Brain pericyte (primary cell): ENCODE results near the gene GPC5.
"Not testable (repeated sequence)": the region's sequence is repeated elsewhere in the genome, so short reads cannot be mapped to it uniquely, and the experiment has no call there.

Experiments used
- DNase-seq: peaks from one replicate; pipeline ENCODE4 v3.0.0-alpha.2; 2012; ENCODE audit warnings: low read depth, low spot score

Gene GPC5

DNA sequence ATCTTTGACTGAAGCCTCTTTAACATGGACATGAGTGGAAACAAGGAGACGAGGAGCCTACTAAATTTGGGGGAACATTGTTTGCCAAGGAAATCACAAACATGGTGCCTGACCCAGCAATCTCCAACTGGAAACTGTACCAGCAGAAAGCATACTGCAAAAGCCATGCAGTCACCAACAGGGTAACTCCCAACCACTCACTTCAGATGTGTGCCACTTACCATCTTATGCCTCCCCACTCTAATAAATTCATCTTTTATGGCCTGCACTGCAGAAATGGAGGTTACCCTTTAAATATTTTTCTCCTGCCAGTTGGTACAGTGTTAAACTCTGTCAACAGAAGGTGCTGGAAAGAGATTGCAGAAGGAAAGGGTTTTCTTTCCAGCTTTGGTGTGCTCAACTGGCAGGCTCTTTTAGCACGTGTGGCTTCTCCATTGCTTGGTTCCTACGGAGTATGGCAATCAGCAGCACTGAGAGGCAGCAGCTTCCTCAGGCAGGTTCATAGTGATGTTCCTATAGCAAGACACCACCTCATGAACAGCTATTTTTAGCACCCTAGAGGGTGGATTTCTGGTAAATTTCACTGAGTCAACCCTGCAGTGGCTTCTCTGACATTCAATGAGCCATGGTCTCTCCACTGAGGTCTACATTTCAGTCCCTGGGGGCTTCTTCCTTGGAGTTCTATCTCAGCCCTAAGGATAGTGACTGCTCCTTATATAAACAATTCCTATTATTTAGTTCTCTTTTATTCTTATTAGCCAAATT, 29.6 kb upstream of the GPC5 start:
- DNase-seq: no peak

DNA sequence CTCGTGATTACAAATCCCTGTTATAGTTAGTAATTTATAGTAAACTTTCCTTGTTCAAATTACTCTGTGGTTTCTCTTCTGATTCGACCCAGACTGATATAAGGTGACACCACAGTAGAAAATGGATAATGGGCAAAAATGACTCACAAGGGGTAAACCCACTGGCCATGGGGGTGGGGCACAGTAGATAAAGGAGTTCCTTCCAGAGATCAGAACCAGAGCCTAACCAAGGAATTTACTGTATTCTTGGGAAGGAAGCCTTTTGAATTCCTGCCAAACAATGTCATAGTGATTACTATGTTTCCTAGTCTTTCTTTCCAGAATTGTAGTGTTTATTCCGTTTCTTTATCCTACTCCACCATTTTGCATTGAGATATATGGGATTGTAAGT, 29.0 kb upstream of the GPC5 start:
- DNase-seq: no peak

DNA sequence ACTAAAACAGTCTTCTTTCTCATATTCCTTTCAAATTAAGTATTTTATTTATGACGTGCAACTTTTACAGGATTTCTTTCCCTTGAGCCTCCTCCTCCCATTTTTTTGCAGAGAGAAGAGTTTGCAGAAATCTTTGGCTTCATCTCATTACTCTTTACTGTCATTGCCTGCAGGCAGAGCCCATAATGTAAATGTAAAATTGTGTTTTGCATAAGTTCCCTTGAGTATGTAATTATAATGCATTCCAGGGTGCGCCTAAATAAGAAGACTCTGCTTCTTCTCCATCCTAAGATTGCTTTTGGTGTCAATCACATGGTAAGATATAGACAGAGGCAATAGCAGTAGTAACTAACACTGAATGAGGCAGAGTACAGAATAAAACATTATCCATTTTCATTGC, 27.9 kb upstream of the GPC5 start:
- DNase-seq: no peak

DNA sequence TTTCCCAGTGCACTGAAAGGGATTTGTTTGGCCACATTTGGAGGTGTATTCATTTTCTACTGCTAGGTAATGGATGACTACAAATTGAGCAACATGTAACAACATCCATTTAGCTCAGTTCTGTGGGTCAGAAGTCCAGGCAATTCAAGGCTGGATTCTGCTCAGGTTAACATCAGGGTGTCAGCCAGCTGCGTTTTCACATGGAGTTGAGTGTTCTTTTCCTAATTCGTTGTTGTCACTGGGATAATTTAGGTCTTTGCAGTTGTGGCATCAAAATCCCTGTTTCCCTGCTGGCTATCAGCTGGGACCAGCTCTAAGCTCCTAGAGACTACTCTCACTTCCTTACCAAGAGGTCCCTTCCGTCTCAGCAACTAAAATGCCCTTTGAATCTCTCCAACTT, 25.5 kb upstream of the GPC5 start:
- no peak for DNase-seq

DNA sequence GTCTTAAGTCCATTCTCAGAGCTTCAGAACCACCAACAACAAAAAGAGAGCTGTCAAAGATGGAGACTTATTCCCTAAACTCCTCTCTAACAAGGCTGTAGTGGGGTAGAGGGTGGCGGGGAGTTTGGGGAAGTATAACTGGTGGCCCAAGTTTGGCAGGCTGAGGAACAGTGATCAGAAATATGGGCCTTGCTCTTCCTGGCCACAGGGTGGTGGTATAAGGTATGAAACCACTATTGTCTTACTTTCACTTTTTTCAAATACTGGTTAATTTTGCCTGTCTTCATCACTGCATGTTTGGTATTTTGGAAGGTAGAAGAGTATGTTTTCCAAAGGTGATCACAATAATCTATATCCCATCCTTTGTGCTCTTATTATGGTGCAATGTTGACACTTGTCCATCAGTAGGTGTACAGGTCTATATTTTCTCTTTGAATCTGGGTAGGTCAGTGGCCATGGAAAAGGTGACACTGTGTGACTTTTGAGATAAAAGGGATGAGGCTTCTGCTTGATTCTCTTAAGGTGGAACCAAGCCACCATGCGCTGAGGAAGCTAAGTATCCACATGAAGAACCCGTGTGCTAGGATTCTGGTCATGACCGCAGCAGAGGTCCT, 23.2 kb upstream of the GPC5 start:
- DNase-seq: no peak

DNA sequence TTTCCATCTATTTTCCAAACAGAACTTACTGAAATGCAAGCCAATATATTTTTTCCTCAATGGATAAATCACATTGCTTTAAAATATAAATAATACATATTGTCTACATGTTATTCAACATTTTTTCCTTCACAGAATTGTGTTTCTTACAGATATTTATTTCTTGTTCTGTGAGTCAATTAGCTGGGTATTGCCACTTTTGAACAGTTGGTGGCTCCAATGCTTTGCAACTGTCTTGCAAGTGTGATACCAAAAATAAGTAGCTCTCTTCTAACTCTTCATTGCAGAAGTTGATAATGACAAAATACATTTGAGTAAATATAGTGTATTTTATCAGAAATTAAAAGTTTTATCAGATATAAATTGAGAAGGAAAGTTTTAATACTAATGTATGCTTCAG, 17.1 kb upstream of the GPC5 start:
- no peak for DNase-seq

DNA sequence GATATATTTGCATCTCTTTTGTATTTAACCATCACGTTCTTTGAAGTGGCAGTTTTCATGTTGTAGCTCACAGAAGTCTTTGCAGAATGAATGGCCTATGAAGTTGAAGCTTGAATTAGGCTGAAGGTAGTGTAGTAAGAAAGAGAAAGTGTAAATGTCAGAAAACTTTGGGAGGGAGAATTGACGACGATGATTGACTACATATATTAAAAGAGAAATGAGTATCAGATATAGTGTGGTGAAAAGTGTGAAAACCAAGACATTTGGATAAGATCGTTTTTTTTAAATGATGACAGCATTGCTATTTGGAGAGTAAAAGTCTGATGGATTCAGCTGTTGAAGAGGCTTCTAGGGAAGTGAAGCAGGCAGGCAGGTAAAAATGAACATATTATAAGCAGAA, 14.6 kb upstream of the GPC5 start:
- DNase-seq: no peak

DNA sequence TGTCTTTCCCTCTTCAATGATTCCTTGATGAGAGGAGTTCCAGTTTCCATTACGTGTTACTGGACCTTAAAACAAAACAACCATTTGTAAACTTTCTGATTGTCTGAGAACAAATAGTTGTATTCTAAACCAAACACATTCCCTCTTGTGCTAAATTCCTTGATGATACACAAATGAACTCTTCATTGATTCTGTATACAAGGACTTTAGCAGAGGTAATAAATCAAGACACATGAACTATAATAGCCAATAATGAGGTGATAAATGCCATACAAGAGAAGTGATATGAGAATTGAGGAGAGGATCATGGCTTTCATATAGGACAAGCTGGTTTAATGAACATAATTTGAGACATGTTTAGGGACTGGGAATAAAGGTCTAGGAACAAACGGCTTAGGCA, 13.5 kb upstream of the GPC5 start:
- no peak for DNase-seq

DNA sequence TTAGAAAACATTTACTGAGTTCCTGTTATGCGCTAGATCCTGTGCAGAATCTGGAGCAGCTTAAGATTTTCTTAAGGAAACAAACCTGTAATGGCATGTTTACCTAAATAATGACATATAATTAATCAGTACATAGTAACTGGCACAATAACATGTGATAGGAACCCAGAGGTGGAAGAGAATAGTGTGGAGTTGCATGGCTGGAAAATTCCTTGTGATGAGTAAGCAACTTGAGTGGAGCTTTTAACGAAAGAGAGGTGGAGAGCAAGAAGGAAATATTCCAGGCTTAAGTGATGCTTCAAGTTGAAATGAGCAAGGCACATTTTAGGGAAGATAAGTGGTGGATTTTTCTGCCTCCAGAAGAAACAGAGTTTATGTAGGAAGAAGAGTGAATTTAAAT, 9.2 kb upstream of the GPC5 start:
- DNase-seq: no peak

DNA sequence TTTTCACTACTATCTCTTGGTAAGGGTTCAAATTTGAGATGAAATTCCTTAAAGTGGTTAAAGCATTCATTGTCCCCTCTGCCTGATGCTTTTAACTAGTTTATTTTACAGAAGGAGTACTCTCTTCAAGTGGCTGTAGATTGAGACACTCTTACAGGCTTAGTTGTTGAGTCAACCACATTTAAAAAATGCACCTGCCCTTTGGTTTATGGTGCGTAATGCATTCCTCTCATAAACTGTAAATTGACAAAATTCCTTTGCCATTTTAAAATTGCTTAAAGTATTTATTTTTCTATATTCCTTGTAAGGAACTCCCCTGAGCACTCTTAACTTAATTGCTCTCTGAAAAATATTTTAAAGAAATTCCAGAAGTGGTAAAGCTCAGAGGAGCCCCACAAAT, 826 bp upstream of the GPC5 start:
- no peak for DNase-seq

DNA sequence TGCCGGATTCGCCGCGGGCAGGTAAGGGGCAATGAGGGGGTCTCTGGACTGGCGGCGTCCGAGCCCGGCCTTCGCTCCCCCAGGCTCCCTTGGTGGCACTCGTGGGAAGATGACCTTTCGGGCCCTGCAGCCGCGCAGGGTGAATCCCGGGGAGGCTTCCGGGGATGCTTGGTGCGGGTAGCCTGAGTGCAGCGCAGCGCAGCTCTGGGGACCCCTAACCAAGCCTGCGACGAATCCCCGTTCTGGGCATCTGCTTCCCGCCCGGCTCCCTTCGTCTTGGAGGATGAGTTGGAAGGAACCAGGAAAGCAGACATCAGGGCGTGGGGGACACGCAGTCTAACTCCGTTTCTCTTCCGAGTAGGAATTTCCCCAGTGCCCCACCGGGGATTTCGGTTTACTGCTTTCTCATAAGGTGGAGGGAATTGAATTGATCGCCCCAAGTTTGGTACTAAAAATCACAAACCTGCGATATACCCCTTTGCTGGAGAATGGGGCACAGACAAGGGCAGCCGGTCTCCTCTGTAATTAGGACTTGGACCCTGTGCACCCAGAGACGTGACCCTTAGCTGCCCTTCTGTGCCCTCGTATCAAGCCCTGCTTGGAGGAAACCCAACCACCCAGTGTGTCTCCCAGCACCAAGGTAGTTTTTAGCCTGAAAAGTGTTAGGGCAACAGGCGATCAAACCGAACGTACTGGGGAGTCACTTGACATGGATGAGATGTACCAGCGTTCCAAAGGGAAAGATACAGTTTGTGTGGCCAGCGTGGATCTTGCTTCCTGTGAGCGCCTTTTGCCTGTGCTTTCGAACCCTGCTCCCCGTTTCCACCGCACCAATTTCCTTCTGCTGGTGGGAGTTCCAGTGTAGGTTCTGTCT, 1.0 kb downstream of the GPC5 start:
- DNase-seq: no peak

DNA sequence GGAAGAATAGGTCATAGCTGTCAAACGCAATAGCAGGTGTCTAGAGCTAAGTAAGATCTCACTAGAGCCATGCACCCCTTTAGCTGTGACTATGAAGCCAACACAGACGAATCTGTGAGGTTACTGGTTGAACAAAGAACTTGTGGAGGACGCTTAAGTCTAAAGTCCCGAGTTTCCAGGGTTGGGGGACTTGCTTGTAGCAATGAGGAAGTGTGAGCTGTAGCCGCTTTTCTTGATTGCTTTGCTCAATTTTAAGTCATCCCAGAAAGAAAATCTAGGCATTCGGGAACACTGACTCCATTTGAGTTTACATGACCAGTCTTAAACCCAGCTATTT, 1.6 kb downstream of the GPC5 start:
- DNase-seq: no peak

DNA sequence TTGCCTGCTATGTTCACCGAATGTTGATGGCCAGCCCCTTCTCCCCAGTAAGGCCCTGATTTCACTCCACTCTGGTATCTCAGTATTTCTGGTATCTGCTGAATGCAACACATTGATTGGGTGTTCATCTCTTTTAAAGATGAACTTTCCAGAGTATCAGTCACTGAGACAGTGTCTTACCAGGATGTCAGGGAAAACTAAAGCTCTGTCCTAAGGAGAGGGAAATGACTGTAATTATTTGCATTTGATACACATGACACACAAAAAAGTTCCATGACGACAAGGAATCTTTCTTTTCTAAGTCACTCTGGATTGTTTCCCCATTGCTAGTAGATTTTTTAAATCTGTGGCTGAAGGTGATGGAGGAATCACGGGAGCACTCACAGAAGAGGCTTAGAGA, 2.2 kb downstream of the GPC5 start:
- DNase-seq: no peak

DNA sequence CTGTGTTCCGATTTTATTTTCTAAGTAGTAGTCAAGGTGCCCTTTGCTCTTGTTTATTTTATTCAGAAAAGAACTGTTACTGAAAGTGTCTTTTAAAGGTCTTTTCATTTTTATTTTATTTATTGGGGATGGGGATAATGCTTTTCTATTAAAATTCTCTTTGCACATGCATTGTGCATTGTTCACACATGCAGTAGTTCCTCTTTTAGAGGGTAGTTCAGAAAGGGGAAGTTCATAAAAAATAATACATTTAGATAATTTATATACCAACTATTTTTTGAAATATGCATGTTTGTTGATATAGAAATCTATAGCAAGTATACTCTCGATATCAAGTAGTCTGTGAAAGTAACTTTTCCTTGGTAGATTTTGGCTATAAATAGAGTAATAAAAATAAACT, 3.5 kb downstream of the GPC5 start:
- no peak for DNase-seq

DNA sequence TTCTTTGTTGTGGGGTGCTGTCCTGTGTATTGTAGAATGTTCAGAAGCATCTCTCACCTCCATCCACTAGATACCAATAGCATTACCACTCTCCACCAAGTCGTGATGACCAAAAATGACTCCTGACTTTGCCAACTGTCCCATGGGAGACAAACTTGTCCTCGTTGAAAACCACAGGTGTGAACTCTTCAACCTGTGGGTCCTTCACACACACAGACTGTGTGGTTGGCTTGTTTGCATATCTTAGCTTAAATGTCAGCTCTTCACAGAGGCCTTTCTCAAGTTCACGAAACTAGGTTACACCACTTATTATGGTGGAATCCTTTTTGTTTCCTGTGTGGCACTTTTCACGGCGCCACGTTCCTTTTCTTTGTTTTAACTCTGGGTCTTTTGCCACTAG, 6.8 kb downstream of the GPC5 start:
- no peak for DNase-seq

DNA sequence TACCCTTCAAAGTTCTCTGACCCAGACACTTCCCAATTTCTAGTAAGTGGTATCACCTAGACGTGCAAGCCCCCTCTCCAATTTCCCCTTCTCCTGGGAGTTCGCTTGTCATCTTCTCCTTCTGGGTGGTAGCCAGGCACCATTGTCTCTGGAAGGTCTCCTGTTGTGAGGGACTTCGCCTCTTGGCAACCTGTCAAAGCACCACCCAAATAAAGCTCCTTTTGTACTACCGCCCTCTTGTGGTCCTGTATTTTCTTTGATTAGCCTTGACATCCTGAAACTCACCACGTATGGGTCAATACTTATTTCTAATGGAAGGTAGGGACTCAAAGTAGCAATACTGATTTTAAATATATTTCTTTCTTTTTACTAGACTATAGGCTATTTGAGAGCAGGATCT, 8.2 kb downstream of the GPC5 start:
- DNase-seq: no peak

DNA sequence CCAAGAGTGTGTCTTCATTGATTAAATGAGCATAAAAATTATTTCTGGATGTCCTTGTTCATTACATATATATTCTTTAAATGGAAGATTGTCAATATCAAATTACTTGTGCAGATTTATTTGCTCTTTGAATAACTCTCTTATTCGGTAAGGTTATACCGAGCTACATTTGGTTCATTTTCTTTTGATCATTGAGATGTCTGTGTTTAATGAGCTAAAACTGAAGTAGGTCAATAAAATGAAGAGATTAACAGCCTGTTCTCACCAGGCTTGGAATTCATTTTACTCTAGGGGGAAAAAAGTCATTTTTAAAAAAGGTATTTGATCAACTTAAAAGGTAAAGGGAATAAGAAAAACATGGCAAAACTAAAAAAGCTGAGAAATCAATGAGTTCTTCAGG, 10.6 kb downstream of the GPC5 start:
- DNase-seq: no peak

DNA sequence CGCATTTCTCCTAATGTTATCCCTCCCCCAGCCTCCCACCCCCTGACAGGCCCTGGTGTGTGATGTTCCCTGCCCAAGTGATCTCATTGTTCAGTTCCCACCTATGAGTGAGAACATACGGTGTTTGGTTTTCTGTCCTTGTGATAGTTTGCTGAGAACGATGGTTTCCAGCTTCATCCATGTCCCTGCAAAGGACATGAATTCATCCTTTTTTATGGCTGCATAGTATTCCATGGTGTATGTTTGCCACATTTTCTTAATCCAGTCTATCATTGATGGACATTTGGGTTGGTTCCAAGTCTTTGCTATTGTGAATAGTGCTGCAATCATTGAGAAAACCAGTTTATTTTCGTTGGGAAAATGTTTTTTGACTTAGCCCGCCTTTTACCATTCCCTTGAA, 18.2 kb downstream of the GPC5 start:
- DNase-seq: not testable (repeated sequence)

DNA sequence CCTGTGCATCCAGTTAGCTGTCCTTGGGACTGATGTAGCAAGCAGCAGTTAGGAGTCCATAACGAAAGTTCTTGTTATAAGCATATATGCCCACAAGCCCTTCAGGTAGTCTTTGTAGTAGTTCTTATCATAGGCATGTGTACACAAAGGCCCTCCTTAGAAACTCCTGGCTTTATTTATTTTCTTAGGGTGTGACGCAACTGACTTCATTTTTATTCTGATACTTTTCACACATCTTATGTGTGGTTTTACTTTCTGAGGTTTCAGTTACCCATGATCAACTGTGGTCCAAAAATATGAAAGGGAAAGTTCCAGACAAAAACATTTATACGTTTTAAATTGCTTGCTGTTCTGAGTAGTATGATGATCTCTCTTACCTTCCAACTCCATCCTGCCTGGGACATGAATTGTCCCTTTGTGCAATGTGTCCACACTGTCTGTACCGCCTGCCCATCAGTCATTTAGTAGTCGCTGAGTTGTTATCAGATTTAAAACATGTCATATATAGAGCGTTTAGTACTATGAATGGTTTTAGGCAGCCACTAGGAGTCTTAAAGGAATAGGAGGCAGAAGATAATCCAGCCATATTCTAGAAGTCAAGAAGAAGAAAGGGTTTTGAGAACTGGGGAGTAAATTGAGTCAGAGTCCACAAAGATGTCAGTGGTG, 19.4 kb downstream of the GPC5 start:
- DNase-seq: no peak

DNA sequence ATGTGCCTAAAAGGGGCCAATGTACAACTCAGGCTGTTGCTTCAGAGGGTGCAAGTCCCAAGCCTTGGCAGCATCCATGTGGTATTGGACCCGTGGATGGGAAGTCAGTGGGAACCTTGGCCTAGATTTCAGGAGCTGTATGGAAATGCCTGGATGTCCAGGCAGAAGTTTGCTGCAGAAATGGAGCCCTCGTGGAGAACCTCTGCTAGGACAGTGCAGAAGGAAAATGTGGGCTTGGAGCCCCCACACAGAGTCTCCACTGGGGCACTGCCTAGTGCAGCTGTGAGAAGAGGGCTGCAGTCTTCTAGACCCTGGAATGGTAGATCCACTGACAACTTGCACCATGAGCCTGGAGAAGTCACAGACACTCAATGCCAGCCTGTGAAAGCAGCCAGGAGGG, 28.5 kb downstream of the GPC5 start:
- no peak for DNase-seq

DNA sequence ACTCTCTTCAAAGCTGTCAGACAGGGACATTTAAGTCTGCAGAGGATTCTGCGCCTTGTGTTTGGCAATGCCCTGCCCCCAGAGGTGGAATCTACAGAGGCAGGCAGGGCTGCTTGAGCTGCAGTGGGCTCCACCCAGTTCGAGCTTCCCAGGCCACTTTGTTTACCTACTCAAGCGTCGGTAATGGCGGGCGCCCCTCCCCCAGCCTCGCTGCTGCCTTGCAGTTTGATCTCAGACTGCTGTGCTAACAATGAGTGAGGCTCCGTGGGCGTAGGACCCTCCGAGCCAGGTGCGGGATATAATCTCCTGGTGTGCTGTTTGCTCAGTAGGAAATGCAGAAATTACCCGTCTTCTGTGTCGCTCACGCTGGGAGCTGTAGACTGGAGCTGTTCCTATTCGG, 40.3 kb downstream of the GPC5 start:
- DNase-seq: not testable (repeated sequence)

DNA sequence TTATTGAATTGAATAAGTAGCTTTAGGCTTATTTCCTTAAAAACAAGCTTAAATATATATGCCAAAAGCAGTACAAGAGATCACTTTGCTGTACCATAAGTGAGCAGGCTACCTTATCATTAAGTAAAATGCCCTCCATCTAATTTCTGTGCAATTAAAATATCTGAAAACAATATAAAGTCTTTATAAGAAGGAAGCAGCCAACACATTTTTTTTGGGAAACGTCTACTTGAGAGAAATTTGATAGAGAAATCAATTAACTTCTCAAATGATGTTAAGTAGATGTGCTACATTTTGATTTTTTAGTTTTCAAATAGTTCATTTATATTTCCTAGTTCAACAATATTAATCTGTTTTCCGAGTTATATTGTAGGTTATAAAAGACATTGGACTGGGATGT, 52.5 kb downstream of the GPC5 start:
- no peak for DNase-seq
